ENCODE measurements around the gene CLEC4M.
"Not testable (repeated sequence)": the region's sequence is repeated elsewhere in the genome, so short reads cannot be mapped to it uniquely, and the experiment has no call there.

The CLEC4M gene

GRCh38 chr19:7811989-7812388, 48.9 kb downstream of the CLEC4M start:
- DNase-seq (ENCODE audit: low read depth): no peak

DNA sequence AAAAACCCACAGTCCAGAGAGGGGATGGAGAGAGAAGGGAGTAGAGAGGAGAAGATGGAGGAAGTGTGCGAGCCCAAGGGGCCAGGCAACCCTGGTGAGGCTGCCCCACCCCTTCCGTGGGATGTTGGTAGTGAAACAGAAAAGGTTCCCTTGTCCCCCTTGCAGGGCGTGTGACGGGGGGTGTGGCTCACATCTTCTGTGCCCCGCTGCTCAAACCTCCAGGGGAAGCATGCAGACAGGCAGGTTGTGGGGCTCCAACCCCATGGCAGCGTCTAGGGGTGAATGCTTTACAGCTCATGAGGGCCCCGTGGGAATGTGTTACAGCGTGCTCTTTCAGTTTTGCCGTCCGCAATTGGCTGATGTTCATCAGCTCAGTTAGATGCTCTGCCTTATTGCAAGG, 52.3 kb downstream of the CLEC4M start:
- DNase-seq (ENCODE audit: low read depth): no peak

GRCh38 chr19:7816040-7816439, 53.0 kb downstream of the CLEC4M start:
- not testable (repeated sequence) for DNase-seq (ENCODE audit: low read depth)

DNA sequence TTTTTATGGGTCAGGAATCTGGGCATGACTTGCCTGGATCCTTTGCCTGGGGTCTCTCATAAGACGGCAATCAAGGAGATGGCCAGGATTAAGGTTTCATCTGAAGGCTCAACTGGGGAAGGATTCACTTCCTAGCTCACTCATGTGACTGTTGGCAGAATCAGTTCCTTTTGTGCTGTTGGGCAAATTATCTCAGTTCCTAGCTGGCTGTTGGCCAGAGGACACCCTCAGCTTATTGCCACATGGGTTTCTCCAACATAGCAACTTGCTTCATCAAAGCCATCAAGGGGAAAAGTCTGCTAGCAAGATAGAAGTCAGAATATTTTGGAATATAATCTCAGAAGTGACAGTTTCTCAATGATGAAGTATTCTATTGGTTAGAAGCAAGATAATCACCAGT, 54.8 kb downstream of the CLEC4M start:
- DNase-seq (ENCODE audit: low read depth): no peak

DNA sequence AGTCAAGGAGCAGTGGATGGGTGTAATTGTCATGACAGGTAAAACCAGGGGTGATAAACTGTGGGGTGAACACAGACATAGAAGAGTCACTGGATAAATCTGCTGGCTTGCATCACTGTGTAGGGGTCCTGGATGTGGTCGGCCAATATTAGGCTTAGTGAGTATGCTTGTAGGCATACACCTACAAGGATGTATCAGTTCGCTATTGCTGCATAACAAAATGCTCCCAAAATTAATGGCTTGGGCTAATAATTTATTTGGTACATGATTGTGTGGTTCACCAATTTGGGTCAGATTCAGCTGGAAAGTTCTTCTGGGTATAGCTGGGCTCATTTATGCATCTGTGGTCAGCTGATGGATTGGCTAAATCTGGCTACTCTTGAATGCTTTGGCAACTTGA, 55.8 kb downstream of the CLEC4M start:
- no peak for DNase-seq (ENCODE audit: low read depth)
